Heart left ventricle (tissue), 13 donors: Measurements from ENCODE around the gene NCK2.

Experiments
- CTCF ChIP-seq, 12 donors: fragments of 200-600 bp; sonication (generic) in 4 of 12; IDR thresholded peaks; one replicate each; pipeline versions ENCODE4 v1.5.0 to v1.8.0; 2018 to 2022; ENCODE audit warnings: antibody characterized with exemption in 12 of 12, mild to moderate bottlenecking in 5 of 12
- POLR2A ChIP-seq, 2 donors: fragments of 450-650 bp; IDR thresholded peaks; one replicate each; pipeline ENCODE4 v1.6.1; 2017; ENCODE audit warnings: antibody characterized with exemption in 2 of 2, mild to moderate bottlenecking in 2 of 2, moderate library complexity in 2 of 2
- donor health status: ischemic (EF 13 %, LVEDD 7.1; RV severe dilation, severe dysfunction).
- donor health status: DM: no; HTN: yes; CAD: no.
- donor health status: DM: no; HTN: no; CAD: no.
- donor health status: ischemic (EF 25% LVEDD 6.9; RV normal size, moderate dysfunction).
- donor health status: ischemic (EF 25% LVEDD 5.7; RV mildly dilated, moderate dysfunction).
- donor health status: ischemic (EF 35%, LVEDD 5.7; RV mildly dilated, moderate dysfunction).
- donor health status: nonischemic (EF 11% LVEDD 7.7; RV severe dilation, severe dysfunction).
- donor health status: DM: yes; HTN: yes; CAD: no.
- donor health status: PGD.
- donor health status: ischemic (EF 29% LVEDD 5.4; RV normal size, mild dysfunction).
- donor health status: nonischemic (EF 23%, LVEDD 6.1; RV moderate dilation, normal function).

- TF ChIP-seq CTCF (IDR thresholded peaks at IDR 0.05) (no peak), POLR2A (IDR thresholded peaks at IDR 0.05) (no peak)
Measured at GRCh38 chr2:105883911-105884694, 139.4 kb downstream of the NCK2 start.
